HCT116 (cell line): ENCODE results near the gene TADA2B. TPM values are rescaled to one million over a fixed set of nuclear protein-coding genes. Genes with fewer than 3 reads are reported as not detected.

Source experiments
- ATAC-seq: fragments of 200-7000 bp; cut with Tn5 transposase; 2 replicates; pipeline ENCODE4 v1.9.1; 2020; ENCODE audit warnings: mild to moderate bottlenecking, moderate library complexity
- BruUV-seq: library from RNA; stranded (reverse); fragments of 400-500 nt; replicated peaks from 2 replicates; lab custom pipeline; 2021; lab: Mats Ljungman, UMichigan
- CTCF ChIA-PET: fragments of 300-600 bp; sonication (Branson Sonifier 250); formaldehyde crosslinking; loops from one replicate; lab custom pipeline; 2021; ENCODE audit warnings: antibody characterized with exemption; lab: Charles Lee
- POLR2A ChIA-PET: fragments of 300-600, 350-600 bp; sonication (Branson Sonifier 250); formaldehyde crosslinking; loops from one replicate; lab custom pipeline; 2021; ENCODE audit warnings: antibody characterized with exemption; lab: Charles Lee
- RAD21 ChIA-PET, 2 experiments: fragments of 300-600 bp; sonication (Branson Sonifier 250); formaldehyde crosslinking; loops; one replicate each; lab custom pipeline; 2023; ENCODE audit warnings: low total read pairs in 2 of 2; ENCODE audit not compliant: uncharacterized antibody in 2 of 2, unreplicated experiment in 2 of 2, low non-redundant PET in 1 of 2; lab: Charles Lee
- DNase-seq: peaks from one replicate; pipeline ENCODE4 v3.0.0-alpha.2; 2010; ENCODE audit warnings: low read depth, low spot score
- H2AFZ ChIP-seq: fragments of 200-600 bp; shearing (Covaris generic), sonication (generic); 2 replicates; pipeline ENCODE4 v1.6.1; 2017; ENCODE audit warnings: low read depth, mixed run types, mixed read lengths, antibody characterized with exemption, low read length; ENCODE audit not compliant: poor library complexity, severe bottlenecking
- H3K27ac ChIP-seq: 2 replicates; pipeline ENCODE4 v1.5.1; 2012; ENCODE audit warnings: low read depth, low read length
- H3K27me3 ChIP-seq: fragments of 200-600 bp; sonication (generic); 2 replicates; pipeline ENCODE4 v1.6.1; 2016; ENCODE audit warnings: mixed run types, low read length, mixed read lengths; ENCODE audit not compliant: insufficient read depth
- H3K36me3 ChIP-seq, 2 experiments: fragments of 200-500 bp in 1 of 2; fragments of 200-600 bp in 1 of 2; sonication (Bioruptor generic) in 1 of 2; sonication (generic) in 1 of 2; 2 replicates each; pipeline versions ENCODE4 v1.5.1 to v1.6.1; 2014 to 2016; ENCODE audit warnings: low read length in 2 of 2, inconsistent platforms in 1 of 2, mixed read lengths in 1 of 2, mixed run types in 1 of 2; ENCODE audit not compliant: insufficient read depth in 2 of 2, control insufficient read depth in 1 of 2
- H3K4me1 ChIP-seq, 2 experiments: fragments of 200-600 bp in 1 of 2; sonication (generic) in 1 of 2; 2 replicates each; pipeline versions ENCODE4 v1.5.1 to v1.6.1; 2012 to 2017; ENCODE audit warnings: low read length in 2 of 2, inconsistent platforms in 1 of 2, mild to moderate bottlenecking in 1 of 2, mixed read lengths in 1 of 2, mixed run types in 1 of 2, moderate library complexity in 1 of 2; ENCODE audit not compliant: insufficient read depth in 2 of 2, control insufficient read depth in 1 of 2
- H3K4me2 ChIP-seq: fragments of 200-600 bp; sonication (generic); 2 replicates; pipeline ENCODE4 v1.6.1; 2017; ENCODE audit warnings: mixed run types, low read length, mixed read lengths
- H3K4me3 ChIP-seq, 2 experiments: fragments of 200-600 bp in 1 of 2; sonication (generic) in 1 of 2; replicated peaks in 1 of 2; 2 replicates each; pipeline ENCODE4 v1.5.1; 2011 to 2016; ENCODE audit warnings: low read length in 2 of 2, control low read depth in 1 of 2, low read depth in 1 of 2, mild to moderate bottlenecking in 1 of 2, mixed read lengths in 1 of 2, mixed run types in 1 of 2
- H3K79me2 ChIP-seq: fragments of 200-600 bp; sonication (generic); 2 replicates; pipeline ENCODE4 v1.6.1; 2017; ENCODE audit warnings: mild to moderate bottlenecking, mixed run types, low read length, moderate library complexity, mixed read lengths; ENCODE audit not compliant: insufficient read depth
- H3K9ac ChIP-seq: fragments of 200-600 bp; sonication (generic); 2 replicates; pipeline ENCODE4 v1.6.1; 2016; ENCODE audit warnings: low read length, mixed read lengths
- H3K9me2 ChIP-seq: fragments of 200-600 bp; sonication (generic), shearing (Covaris generic); 2 replicates; pipeline ENCODE4 v1.6.1; 2017; ENCODE audit warnings: mixed run types, mild to moderate bottlenecking, moderate library complexity; ENCODE audit not compliant: insufficient read depth
- H3K9me3 ChIP-seq, 2 experiments: fragments of 200-500 bp in 1 of 2; fragments of 200-600 bp in 1 of 2; sonication (Bioruptor generic) in 1 of 2; sonication (generic) in 1 of 2; 2 replicates each; pipeline ENCODE4 v1.6.1; 2014 to 2017; ENCODE audit warnings: low read length in 2 of 2, mixed read lengths in 2 of 2, inconsistent platforms in 1 of 2, low read depth in 1 of 2, mild to moderate bottlenecking in 1 of 2, mixed run types in 1 of 2, moderate library complexity in 1 of 2; ENCODE audit not compliant: control insufficient read depth in 1 of 2, insufficient read depth in 1 of 2
- H4K20me1 ChIP-seq: fragments of 200-600 bp; sonication (generic), shearing (Covaris generic); 2 replicates; pipeline ENCODE4 v1.6.1; 2017; ENCODE audit warnings: mixed run types, mild to moderate bottlenecking, moderate library complexity; ENCODE audit not compliant: insufficient read depth
- ATF3 ChIP-seq: IDR thresholded peaks from 2 replicates; pipeline ENCODE4 v1.6.1; 2012
- CEBPB ChIP-seq: IDR thresholded peaks from 2 replicates; pipeline ENCODE4 v1.6.1; 2012; ENCODE audit warnings: low read depth
- CTCF ChIP-seq, 3 experiments: fragments of 200-600 bp in 1 of 3; sonication (generic) in 1 of 3; IDR thresholded peaks in 2 of 3; conservative IDR thresholded peaks in 1 of 3; 2 replicates each; pipeline ENCODE4 v1.5.1; 2012 to 2017; ENCODE audit warnings: low read depth in 2 of 3, low read length in 2 of 3, antibody characterized with exemption in 1 of 3, borderline replicate concordance in 1 of 3, control low read depth in 1 of 3, mild to moderate bottlenecking in 1 of 3, mixed read lengths in 1 of 3, mixed run types in 1 of 3, moderate library complexity in 1 of 3; ENCODE audit not compliant: insufficient read depth in 1 of 3
- EGR1 ChIP-seq: IDR thresholded peaks from 2 replicates; pipeline ENCODE4 v1.6.1; 2012; ENCODE audit warnings: low read depth
- EZH2phosphoT487 ChIP-seq: fragments of 200-600 bp; IDR thresholded peaks from 2 replicates; pipeline ENCODE4 v1.6.1; 2018; ENCODE audit warnings: antibody characterized with exemption, borderline replicate concordance
- FOSL1 ChIP-seq: IDR thresholded peaks from 2 replicates; pipeline ENCODE4 v1.6.1; 2012; ENCODE audit warnings: low read depth
- MAX ChIP-seq: IDR thresholded peaks from 2 replicates; pipeline ENCODE4 v1.6.1; 2012
- POLR2A ChIP-seq: IDR thresholded peaks from 2 replicates; pipeline ENCODE4 v1.7.0; 2011; ENCODE audit warnings: borderline replicate concordance; ENCODE audit not compliant: insufficient read depth, insufficient read length; ENCODE audit errors: extremely low read depth
- POLR2AphosphoS5 ChIP-seq: IDR thresholded peaks from 2 replicates; pipeline ENCODE4 v1.6.1; 2011; ENCODE audit warnings: mild to moderate bottlenecking, low read depth, low read length, moderate library complexity
- REST ChIP-seq: IDR thresholded peaks from 2 replicates; pipeline ENCODE4 v1.6.1; 2012; ENCODE audit warnings: low read depth
- SRF ChIP-seq: IDR thresholded peaks from 2 replicates; pipeline ENCODE4 v1.6.1; 2012; ENCODE audit warnings: low read depth
- TCF7L2 ChIP-seq: IDR thresholded peaks from 2 replicates; pipeline ENCODE4 v1.7.0; 2011; ENCODE audit warnings: borderline replicate concordance, inconsistent platforms; ENCODE audit not compliant: insufficient read depth, insufficient read length; ENCODE audit errors: extremely low read depth
- YY1 ChIP-seq: IDR thresholded peaks from 2 replicates; pipeline ENCODE4 v1.6.1; 2011; ENCODE audit warnings: low read length, low read depth, moderate library complexity, mild to moderate bottlenecking; ENCODE audit not compliant: insufficient replicate concordance; ENCODE audit errors: extremely low read depth
- ZBTB33 ChIP-seq: IDR thresholded peaks from 2 replicates; pipeline ENCODE4 v1.6.1; 2011; ENCODE audit warnings: mild to moderate bottlenecking, low read length, moderate library complexity; ENCODE audit not compliant: insufficient replicate concordance; ENCODE audit errors: extremely low read depth
- ZNF274 ChIP-seq: fragments of 200-500 bp; sonication (Bioruptor generic); IDR thresholded peaks from 2 replicates; pipeline ENCODE4 v1.6.1; 2014; ENCODE audit warnings: mild to moderate bottlenecking, low read depth, low read length, inconsistent platforms
- intact Hi-C: fragments of 100-400 bp; cut with micrococcal nuclease; formaldehyde crosslinking; loops from 2 replicates; pipeline ENCODE4 v1.10.0; 2022
- total RNA-seq: library from RNA; stranded (reverse); gene quantifications from one replicate; pipeline ENCODE4 v1.2.1, GENCODE V29; 2021; ENCODE audit not compliant: unreplicated experiment

The TADA2B gene
- total RNA-seq, 1 experiment from 2014 or later = 13.4 TPM

GRCh38 chr4:7018281-7018680 is 24.9 kb upstream of the TADA2B start:
- intact Hi-C loops = no loop called here
- no peaks in the 10 kb centered on the region for H4K20me1 ChIP-seq
- H3K36me3 ChIP-seq = peaks cover 8 to 36% of the 10 kb centered on the region in 2 experiments; a peak in 3 of 4 replicates
- no peaks in the 10 kb centered on the region; the same call in 1 of the 2 replicates for H3K79me2 ChIP-seq
- ATAC-seq = no peak
- DNase-seq = no peak
- H3K4me1 ChIP-seq = peaks cover 0 to 37% of the 10 kb centered on the region in 2 experiments; a peak in 2 of 4 replicates
- no peak for TF ChIP-seq SRF
- no peak for TF ChIP-seq ZBTB33
- no peak for TF ChIP-seq ZNF274
- TF ChIP-seq REST = no peak
- TF ChIP-seq CEBPB = no peak
- no peak for TF ChIP-seq YY1
- no peak for TF ChIP-seq ATF3
- no peak for TF ChIP-seq CTCF (IDR thresholded peaks at IDR 0.05 in 2 of 3, conservative IDR thresholded peaks at IDR 0.05 in 1 of 3; ENCODE audit: borderline replicate concordance in 1 of 3, insufficient read depth in 1 of 3, low read depth in 2 of 3, low read length in 2 of 3)
- no peak for TF ChIP-seq EGR1
- TF ChIP-seq POLR2A = no peak
- no peak for TF ChIP-seq FOSL1
- TF ChIP-seq EZH2phosphoT487 = no peak
- TF ChIP-seq MAX = no peak
- no peak for TF ChIP-seq TCF7L2
- TF ChIP-seq POLR2AphosphoS5 = no peak
- TF ChIP-seq, all 23 proteins: peak for 0
- no TSS peak for BruUV-seq
- Histone ChIP-seq H3K27ac (no peak overlapping the region), H2AFZ (no peak overlapping the region), H3K4me3 (no peak overlapping the region), H3K9me2 (no peaks in the 10 kb centered on the region), H3K4me2 (no peak overlapping the region), H3K9ac (no peak overlapping the region), H3K27me3 (no peaks in the 10 kb centered on the region), H3K9me3 (no peaks in the 10 kb centered on the region)
- RAD21 ChIA-PET = no interaction called here
- CTCF ChIA-PET = no interaction called here
- POLR2A ChIA-PET = no interaction called here
